RPMI8226 (cell line): ENCODE results near the gene PEMT.
"Not testable (repeated sequence)": the region's sequence is repeated elsewhere in the genome, so short reads cannot be mapped to it uniquely, and the experiment has no call there.

ENCODE experiments used
- DNase-seq: peaks from one replicate; pipeline ENCODE4 v3.0.0-alpha.2; 2015

PEMT gene

DNA sequence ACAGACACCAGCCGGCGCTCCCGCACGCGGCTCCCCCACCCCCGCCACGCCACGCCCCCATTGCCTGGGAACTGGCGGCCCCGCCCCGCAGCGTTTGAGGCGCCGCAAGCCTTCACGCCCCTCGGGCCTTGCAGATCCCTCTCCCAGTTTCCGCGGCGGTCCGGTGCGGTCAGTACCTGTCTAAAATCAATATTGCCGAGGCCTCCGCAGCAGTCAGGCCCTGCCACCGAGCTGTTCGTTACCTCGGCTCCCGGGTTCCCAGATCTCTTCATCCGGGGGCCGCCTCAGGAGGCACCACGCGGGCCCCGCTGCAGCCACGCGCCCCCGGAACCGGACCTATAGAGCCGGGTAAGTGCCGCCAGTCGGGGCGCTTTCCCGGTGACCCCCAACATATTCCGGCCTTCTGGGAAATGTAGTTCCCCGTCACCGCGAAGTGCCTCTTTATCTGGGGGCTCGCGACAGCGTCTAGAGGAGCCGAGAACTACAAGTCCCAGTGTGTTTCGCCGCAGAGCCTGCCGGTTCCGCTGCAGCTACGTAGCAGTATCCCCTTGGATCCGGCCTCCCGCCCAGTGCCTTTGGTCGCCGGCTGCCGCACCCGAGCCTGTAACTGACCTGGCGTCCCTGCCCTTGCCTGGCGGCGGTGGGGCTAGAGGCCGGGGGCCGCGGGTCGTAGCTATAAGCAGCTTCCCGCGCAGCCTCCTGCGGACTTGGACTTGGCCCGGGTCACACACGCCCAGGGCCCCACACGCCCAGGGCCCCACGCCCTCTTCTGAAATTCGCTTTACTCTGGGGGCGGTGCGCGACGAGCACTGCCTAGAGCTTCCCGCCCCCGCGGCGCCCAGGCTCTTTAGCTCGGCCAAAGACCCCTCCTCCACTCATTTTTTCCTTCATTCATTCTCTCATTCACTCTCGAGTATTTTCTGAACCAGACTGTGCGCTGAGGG, at the start of gene PEMT:
PEMT (minus strand) TSS at position 354 of the 944 bp plus-strand sequence; CDS start at position 272, 82 bp downstream.
- DNase-seq = peak; percentile 94

DNA sequence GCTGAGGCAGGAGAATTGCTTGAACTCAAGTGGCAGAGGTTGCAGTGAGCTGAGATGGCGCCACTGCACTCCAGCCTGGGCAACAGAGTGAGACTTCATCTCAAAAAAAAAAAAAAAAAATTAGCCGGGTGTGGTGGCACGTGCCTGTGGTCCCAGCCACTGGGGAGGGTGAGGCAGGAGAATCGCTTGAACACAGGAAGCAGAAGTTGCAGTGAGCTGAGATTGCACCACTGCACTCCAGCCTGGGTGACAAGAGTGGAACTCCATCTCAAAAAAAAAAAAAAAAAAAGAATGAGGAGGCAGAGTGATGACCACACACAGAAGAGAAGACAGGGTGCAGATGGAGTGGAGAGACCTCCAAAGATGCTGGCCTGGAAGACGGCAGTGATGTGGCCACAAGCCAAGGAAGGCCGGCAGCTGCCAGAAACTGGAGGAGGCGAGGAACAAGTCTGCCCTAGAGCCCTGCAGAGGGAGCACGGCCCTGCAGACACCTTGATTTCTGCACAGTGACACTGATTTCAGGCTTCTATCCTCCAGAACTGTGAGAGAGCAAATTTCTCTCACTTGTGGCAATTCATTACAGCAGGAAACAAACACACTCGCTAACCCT, 48.3 kb upstream of the PEMT start:
- DNase-seq = not testable (repeated sequence)

- DNase-seq = no peak
These were observed 47.0 kb upstream of the PEMT start for GRCh38 chr17:17638467-17638866.

DNA sequence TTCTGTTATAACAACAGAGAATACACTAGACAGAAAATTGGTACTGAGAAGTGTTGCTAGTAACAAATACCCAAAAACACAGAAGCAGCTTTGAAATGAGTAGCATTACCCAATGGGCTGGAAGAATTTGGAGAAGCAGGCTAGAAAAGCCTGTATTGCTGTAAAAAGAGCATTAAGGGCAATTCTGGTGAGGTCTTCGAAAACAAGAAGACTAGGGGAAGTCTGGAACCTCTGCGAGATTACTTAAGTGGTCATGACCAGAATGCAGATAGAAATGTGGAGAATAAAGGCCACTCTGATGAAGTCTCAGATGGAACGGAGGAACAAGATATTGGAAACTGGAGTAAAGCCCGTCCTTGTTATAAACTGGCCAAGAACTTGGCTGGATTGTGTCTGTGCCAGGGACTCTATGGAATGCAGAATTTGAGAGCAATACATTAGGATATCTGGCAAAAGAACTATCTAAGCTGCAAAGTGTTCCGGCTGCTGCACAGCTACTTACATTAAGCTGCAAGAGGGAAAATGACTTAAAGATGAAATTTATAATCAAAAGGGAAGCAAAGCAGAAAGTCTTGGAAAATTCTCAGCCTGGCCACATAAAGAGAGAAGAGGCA, 44.9 kb upstream of the PEMT start:
- no peak for DNase-seq

GRCh38 chr17:17635537-17636271, 44.2 kb upstream of the PEMT start:
- DNase-seq = peak; percentile 48

GRCh38 chr17:17635126-17635525, 43.6 kb upstream of the PEMT start:
- DNase-seq = no peak

- DNase-seq = no peak
These were observed 41.8 kb upstream of the PEMT start for GRCh38 chr17:17633310-17633709.

DNA sequence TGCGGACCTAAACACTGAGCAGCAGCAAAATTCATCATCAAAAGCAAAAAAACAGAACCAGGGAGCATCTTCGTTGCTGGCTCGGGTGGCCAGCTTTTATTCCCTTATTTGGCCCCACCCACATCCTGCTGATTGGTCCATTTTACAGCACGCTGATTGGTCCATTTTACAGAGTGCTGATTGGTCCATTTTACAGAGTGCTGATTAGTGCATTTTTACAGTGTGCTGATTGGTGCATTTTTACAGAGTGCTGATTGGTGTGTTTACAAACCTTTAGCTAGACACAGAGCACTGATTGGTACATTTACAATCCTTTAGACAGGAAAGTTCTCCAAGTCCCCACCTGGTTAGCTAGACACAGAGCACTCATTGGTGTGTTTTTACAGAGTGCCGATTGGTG, 41.2 kb upstream of the PEMT start:
- DNase-seq = not testable (repeated sequence)

DNA sequence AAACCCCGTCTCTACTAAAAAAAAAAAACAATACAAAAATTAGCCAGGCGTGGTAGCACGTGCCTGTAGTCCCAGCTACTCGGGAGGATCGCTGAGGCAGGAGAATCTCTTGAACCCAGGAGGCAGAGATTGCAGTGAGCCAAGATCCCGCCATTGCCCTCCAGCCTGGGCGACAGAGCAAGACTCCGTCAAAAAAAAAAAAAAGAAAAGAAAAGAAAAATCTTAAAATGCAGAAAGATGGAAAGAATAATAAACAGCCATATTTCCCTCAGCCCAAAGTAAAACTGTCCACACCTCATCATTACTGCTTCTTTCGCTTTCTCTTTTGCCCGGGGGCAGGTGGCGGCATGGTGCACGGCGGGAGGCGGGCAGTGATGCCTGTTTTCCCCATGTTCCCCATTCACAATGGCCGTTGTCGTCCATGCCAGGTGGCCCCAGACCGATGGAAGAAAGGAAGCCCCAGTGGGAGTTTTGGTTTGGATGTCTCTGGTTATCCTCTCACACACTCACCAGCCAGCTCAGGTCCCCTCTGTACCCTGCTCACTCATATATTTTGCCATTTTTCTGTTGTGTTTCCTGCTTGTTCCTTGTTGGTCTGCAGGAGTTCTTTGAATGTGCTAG, 37.0 kb upstream of the PEMT start:
- peak; percentile 60 for DNase-seq

DNA sequence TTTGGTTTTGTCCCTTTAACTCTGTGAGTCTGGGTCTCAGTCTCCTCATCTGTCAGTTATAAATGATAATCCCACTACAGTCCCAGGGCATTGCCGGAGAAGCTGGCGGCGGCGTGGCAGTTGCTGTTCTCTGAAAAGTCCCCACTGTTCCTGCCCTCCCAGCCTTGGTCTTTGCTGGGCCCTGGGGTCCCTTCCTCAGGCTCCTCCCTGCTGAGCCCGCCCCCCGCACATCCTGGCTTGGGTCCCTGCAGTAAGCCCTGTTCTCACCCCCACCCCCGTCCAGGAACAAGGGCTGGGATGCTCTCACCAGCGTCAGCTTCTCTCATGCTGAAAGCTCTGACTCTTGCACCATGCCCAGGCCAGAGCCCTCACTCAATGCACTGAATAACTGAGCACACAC, 35.3 kb upstream of the PEMT start:
- no peak for DNase-seq

DNA sequence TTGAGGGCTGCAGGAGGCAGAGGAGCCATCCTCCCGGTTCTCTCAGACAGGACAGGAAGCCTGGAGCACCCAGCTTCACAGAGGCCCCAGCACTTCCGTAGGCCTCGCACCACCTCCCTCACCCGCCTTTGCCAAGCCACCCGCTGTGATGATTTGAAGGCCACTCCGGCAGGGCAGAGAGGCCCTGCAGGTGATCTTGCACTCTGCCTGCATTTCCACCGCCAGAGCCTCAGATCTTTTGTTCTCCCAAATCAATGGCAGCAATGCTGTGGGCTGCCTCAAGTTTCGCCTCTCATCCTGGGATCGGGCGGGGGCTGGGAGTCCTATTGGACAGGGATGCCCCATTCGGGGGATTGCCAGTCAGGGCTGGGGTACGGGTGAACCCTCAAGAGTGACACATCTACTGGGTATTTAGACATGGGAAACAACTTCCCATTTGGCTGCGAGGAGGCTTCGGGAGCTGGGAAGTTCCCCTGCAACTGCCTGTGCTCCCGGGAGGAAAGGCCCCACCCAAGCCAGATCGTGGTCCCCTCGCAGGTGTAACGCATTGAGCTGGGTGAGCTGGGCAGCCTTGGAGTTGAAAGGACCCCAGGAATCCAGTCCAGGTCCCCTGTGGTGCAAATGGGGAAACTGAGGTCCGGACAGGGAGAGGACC, 34.8 kb upstream of the PEMT start:
- DNase-seq = no peak

DNA sequence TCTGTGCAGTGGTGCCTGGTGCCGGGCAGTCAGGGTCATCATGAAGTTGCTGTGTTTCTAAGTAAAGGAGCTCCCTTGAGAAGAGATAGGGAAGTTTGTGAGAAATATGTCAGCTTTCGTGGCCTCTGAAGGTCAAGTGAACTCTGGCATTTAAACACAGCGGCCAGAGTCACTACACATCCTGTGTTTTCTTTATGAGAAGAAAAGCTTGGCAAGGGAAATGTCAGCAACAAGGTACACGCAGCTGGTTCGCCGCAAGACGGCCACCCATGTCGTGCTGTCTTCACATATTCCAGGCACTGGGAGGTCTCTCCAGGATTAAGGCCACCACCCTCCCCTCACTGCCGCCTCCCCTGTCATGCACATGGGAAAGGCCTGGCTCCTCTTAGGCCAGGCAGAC, 33.2 kb upstream of the PEMT start:
- DNase-seq = no peak

DNA sequence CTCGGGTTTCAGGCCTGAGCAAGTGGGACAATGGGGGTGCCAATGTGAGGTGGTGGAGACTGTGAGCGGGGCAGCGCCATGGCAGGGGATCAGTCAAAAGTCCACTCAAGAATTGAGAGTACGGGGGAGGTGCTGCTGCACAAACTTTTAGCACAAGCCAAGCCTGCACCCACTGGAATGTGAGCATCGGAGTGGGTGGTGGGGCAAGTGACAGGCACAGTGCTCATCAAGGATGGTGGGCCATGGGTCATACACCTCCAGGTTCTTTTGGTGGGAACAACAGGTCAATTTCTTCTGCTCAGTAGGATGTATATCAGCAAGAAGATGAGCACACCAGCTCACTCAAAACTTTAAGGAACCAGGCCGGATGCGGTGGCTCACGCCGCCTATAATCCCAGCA, 32.4 kb upstream of the PEMT start:
- no peak for DNase-seq

GRCh38 chr17:17621254-17621653, 29.7 kb upstream of the PEMT start:
- DNase-seq = no peak

GRCh38 chr17:17613708-17614114, 22.2 kb upstream of the PEMT start:
- DNase-seq = peak; percentile 61

DNA sequence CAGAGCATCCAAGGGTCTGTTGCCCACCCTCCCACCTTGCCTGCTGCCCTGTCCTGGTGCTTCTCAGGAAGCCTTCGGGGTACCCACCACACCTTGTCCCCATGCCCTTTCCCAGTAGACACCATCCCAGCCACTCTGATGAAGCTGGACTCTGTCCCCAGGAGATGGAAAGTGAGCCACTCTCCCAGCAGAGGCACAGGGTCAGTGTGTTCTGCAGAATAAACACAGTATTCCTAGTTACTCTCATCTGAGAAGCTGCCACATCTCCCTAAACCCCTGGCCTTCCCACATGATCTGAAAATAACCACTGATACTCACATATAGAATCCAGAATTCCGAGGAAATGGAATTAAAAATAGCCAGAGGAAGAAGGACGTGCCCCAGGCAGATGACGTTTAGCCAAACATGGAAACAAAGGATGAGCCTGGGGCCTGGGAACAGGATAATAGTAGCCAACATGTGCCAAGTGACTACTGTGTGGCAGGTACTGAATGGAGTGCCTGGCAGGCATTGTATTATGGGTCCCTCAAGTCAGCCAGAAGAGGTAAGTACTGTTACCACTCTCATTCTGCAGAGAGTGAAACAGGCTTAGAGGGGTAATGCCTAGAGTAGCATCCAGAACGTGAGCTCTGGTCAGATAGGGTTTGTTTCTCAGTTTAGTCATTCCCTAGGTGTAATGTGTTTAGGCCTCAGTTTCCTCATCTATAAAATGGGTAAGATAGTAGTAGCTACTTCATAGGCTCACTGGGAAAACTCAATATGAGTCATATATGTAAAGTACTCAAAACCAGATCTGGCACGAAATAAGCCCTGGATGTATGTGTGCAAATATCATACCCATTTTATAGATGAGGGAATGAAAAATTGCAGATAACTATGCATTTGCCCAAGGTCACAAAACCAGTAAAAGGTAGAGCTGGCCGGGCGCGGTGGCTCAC, 20.8 kb upstream of the PEMT start:
- no peak for DNase-seq

- DNase-seq = no peak
These were observed 17.6 kb upstream of the PEMT start for GRCh38 chr17:17609121-17609520.

GRCh38 chr17:17606416-17607000, 15.0 kb upstream of the PEMT start:
- DNase-seq = no peak

- peak; percentile 22 for DNase-seq
These were observed 14.2 kb upstream of the PEMT start for GRCh38 chr17:17605729-17606088.

DNA sequence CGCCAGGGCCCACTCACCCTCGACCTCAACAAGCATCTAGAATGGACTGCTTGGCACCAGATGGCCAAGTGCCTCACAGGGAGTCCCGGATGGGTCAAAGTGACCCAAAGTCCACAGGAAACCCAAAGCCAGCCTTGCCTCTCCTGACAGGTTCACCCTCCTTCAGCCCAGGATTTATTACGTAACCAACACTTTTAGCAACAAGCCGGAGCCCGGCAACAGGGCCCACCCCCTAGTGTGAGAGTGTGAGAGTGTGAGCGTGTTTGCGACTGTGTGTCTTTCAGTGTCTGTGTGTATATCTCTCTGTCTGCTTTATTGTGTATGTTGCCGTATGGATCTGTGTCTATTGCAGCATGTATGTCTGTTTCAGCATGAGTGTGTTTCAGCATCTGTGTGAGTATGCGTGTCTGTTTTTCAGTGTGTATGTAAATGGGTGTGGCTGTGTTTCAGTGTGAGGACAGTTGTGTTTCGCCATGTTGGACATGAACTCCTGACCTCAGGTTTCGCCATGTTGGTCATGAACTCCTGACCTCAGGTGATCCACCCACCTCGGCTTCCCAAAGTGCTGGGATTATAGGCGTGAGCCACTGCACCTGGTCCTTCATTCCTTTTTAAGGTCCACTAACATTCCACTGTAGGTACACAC, 13.7 kb upstream of the PEMT start:
- DNase-seq = no peak
